Effector memory CD4-positive, alpha-beta T cell (primary cell): Measurements from ENCODE around the gene HIVEP3.

Experiments used
- DNase-seq, 3 donors: peaks; one replicate each; pipeline ENCODE4 v3.0.0-alpha.2; 2020
- H3K27ac ChIP-seq: 2 replicates; pipeline ENCODE4 v1.7.0; 2013; ENCODE audit warnings: mild to moderate bottlenecking, low read length, moderate library complexity; ENCODE audit not compliant: insufficient read depth, poor library complexity, severe bottlenecking
- H3K27me3 ChIP-seq: replicated peaks from 2 replicates; pipeline ENCODE4 v1.7.0; 2013; ENCODE audit warnings: mild to moderate bottlenecking, low read length; ENCODE audit not compliant: insufficient read depth, control insufficient read depth, poor library complexity, severe bottlenecking
- H3K36me3 ChIP-seq: 2 replicates; pipeline ENCODE4 v1.7.0; 2013; ENCODE audit warnings: mild to moderate bottlenecking, low read length, moderate library complexity; ENCODE audit not compliant: control insufficient read depth, insufficient read depth
- H3K4me1 ChIP-seq: 2 replicates; pipeline ENCODE4 v1.7.0; 2013; ENCODE audit warnings: low read length, mild to moderate bottlenecking; ENCODE audit not compliant: control insufficient read depth, insufficient read depth, poor library complexity, severe bottlenecking
- H3K4me3 ChIP-seq: 2 replicates; pipeline ENCODE4 v1.7.0; 2013; ENCODE audit warnings: low read length, low read depth, mild to moderate bottlenecking; ENCODE audit not compliant: insufficient read depth, poor library complexity, severe bottlenecking
- H3K9me3 ChIP-seq: 2 replicates; pipeline ENCODE4 v1.7.0; 2013; ENCODE audit warnings: mild to moderate bottlenecking, low read length, moderate library complexity; ENCODE audit not compliant: control insufficient read depth

The HIVEP3 gene

DNA sequence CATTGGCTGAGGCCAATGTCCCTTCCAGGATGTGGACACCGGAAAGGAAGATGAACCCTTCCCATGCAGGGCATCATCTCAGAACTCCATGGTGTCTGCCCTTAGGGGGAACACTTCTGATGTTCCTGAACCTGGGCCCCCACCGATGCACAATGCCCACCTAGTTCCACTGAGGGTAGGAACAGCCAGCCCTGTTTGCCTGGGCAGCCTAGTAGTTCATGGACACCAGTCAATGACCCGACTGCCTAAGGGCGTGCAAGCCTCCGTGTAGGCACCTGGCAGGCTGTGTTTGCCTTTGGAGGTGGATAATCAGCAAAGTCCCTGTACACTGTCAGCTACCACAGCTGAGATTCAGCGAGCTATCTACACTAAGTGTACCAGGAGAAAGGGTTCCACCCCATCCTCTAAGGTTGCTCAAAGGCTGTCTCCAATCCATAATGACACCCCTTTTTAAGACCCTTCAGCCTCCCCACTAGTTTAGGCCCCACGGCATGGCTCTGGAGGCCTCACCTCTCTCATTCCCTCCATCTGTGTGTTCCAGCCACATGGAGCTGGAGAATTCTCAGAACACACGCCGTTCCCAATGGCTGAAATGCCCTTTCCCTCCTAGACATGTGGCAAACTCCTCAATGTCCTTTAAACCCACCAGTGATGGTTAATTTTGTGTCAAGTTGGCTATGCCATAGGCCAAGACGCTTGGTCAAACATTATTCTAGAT lies 309.4 kb downstream of the HIVEP3 start:
- Histone ChIP-seq H3K27ac (no peak overlapping the region), H3K9me3 (no peaks in the 10 kb centered on the region), H3K4me3 (no peak overlapping the region), H3K4me1 (no peaks in the 10 kb centered on the region), H3K36me3 (no peaks in the 10 kb centered on the region), H3K27me3 (no peaks in the 10 kb centered on the region)
- no peak for DNase-seq

DNA sequence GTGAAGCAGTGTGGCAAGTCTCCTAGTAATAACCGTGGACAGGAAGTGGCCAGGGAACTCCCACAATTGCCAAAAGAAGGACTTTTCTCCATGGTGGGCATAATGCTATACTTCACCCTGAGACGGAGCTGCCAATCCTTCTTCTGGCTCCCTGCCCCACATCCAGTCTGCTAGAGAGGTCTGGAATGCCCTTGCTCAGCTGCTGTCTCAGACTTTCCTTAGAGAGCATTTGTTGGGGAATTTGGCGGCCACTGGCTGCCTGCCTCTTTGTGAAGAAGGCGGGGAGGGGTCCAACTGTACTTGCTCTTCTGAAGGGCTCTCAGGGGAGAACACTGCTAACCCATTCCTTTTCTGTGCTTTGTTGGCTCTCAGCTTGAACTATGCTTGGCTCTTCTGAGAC lies 310.5 kb downstream of the HIVEP3 start:
- DNase-seq = no peak
- no peaks in the 10 kb centered on the region for H3K36me3 ChIP-seq
- H3K4me3 ChIP-seq = no peak overlapping the region
- H3K27ac ChIP-seq = no peak overlapping the region
- no peaks in the 10 kb centered on the region for H3K9me3 ChIP-seq
- H3K4me1 ChIP-seq = no peaks in the 10 kb centered on the region
- H3K27me3 ChIP-seq = no peaks in the 10 kb centered on the region

GRCh38 chr1:41607808-41608207 lies 310.9 kb downstream of the HIVEP3 start:
- H3K4me1 ChIP-seq = no peaks in the 10 kb centered on the region
- H3K4me3 ChIP-seq = no peak overlapping the region
- H3K36me3 ChIP-seq = no peaks in the 10 kb centered on the region
- no peaks in the 10 kb centered on the region for H3K9me3 ChIP-seq
- DNase-seq = no peak
- no peaks in the 10 kb centered on the region for H3K27me3 ChIP-seq
- H3K27ac ChIP-seq = no peak overlapping the region

DNA sequence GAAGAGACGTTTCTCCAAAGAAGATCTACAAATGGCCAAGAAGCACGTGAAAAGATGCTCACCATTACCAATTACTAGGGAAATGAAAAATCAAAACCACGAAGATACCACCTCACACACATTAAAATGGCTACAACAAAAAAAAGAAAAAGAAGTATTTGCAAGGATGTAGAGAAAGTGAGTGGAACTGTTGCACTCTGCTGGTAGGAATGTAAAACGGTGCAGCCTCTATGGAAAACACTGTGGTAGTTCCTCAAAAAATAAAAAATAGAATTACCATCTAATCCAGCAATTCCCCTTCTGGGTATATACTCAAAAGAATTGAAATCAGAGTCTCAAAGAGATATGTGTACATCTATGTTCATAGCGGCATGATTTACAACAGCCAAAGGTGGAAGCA lies 318.8 kb downstream of the HIVEP3 start:
- Histone ChIP-seq H3K4me1 (no peaks in the 10 kb centered on the region), H3K36me3 (no peaks in the 10 kb centered on the region), H3K27ac (no peak overlapping the region), H3K4me3 (no peak overlapping the region), H3K27me3 (no peaks in the 10 kb centered on the region), H3K9me3 (no peaks in the 10 kb centered on the region)
- no peak for DNase-seq

- H3K27me3 ChIP-seq = no peaks in the 10 kb centered on the region
- no peaks in the 10 kb centered on the region for H3K4me1 ChIP-seq
- no peak overlapping the region for H3K27ac ChIP-seq
- DNase-seq = no peak
- no peaks in the 10 kb centered on the region for H3K36me3 ChIP-seq
- no peaks in the 10 kb centered on the region for H3K9me3 ChIP-seq
- H3K4me3 ChIP-seq = no peak overlapping the region
Measured at GRCh38 chr1:41598325-41598724, 320.4 kb downstream of the HIVEP3 start.

DNA sequence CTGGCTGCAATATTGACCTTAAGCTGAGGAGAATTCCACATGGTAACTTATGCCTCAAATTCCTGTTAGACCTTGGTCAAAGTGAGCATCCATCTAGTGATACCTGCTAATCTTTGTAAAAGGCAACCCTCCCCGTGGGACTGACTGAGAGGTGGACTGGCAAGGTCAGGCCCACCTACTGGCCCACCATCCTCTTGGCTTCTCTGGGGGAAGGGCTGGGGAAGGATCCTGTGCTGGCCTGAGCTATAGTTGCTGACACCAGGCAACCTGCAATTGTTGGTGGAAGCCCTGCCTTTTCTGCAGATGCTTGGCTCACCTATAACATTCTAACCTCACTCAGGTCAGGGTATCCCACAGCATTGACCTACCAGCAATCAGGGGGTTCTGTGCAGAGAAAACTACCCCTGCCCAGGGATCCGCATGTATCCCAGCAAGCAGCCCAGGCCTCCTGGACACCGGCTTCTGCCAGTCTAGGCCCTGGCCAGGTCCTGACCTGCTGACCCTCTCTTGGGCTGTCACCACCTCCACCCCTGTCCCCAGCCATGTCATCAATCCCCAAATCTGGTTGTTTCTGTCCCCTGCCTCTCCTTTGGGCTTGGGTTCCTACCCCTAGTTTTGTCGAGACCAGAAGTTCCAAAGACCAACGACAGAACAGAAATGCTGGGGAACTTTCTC lies 326.1 kb downstream of the HIVEP3 start:
- H3K9me3 ChIP-seq = no peaks in the 10 kb centered on the region

GRCh38 chr1:41591891-41592290 lies 326.8 kb downstream of the HIVEP3 start:
- Histone ChIP-seq H3K27me3 (no peaks in the 10 kb centered on the region), H3K4me1 (no peaks in the 10 kb centered on the region), H3K9me3 (no peaks in the 10 kb centered on the region), H3K27ac (no peak overlapping the region), H3K36me3 (no peaks in the 10 kb centered on the region), H3K4me3 (no peak overlapping the region)
- DNase-seq = no peak

More for the DNA sequence above, 326.1 kb downstream of the HIVEP3 start:
- H3K4me3 ChIP-seq = no peak overlapping the region
- H3K4me1 ChIP-seq = no peaks in the 10 kb centered on the region
- DNase-seq = no peak
- H3K27ac ChIP-seq = no peak overlapping the region
- no peaks in the 10 kb centered on the region for H3K36me3 ChIP-seq
- no peaks in the 10 kb centered on the region for H3K27me3 ChIP-seq

DNA sequence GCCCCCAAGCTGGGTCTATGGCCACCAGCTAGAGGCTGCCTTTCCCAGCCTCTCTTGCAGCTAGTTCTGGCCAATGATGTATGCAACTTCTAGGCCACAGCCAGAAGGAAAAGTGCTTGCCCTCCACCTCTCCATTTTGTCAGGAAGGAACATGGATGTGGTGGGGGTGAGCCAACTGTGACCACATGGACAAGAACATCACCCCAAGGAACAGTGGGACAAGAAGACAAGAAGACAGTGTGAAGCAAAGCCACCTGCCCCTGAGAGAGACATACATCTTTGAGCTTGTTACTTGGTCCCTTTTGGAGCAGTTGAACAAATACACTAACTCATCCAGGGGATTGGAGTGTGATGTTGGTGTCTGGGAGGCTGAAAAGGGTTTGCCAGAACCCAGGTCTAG lies 328.4 kb downstream of the HIVEP3 start:
- Histone ChIP-seq H3K4me3 (no peak overlapping the region), H3K27ac (no peak overlapping the region), H3K36me3 (no peaks in the 10 kb centered on the region), H3K27me3 (no peaks in the 10 kb centered on the region), H3K9me3 (no peaks in the 10 kb centered on the region), H3K4me1 (no peaks in the 10 kb centered on the region)
- DNase-seq = no peak

- Histone ChIP-seq H3K27ac (no peak overlapping the region), H3K9me3 (no peaks in the 10 kb centered on the region), H3K27me3 (no peaks in the 10 kb centered on the region), H3K4me1 (no peaks in the 10 kb centered on the region), H3K36me3 (no peaks in the 10 kb centered on the region), H3K4me3 (no peak overlapping the region)
- DNase-seq = no peak
Measured at GRCh38 chr1:41589395-41589794, 329.3 kb downstream of the HIVEP3 start.

DNA sequence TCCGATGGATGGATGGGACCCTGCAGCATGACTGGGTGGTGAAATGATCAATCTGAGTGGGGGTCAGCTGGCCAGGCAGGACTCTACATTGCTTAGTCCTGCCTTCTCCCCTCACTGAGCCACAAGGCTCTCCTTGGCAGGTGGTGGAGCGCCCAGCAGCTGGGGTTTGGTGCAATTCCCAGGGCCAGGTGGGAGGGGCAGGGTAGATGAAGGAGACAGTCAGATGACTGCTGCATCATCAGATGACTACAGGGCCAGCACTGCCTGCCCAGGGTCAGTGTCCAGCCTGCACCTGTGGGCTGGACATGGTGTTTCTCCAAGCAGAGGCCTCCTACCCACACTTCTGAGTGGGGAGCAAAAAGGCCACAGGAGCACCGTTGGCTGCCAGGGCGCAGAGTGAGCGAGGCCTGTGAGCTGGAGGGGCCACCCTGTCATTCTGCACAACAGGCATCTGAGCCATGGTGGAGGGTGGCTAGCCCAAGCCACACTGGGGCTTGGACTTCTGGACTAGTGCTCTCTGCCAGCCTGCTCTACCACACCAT lies 330.3 kb downstream of the HIVEP3 start:
- no peak for DNase-seq

More for the DNA sequence above, 330.3 kb downstream of the HIVEP3 start:
- Histone ChIP-seq H3K4me3 (no peak overlapping the region), H3K4me1 (no peaks in the 10 kb centered on the region), H3K9me3 (no peaks in the 10 kb centered on the region), H3K27ac (no peak overlapping the region), H3K36me3 (no peaks in the 10 kb centered on the region), H3K27me3 (no peaks in the 10 kb centered on the region)
